ENCODE results near the gene ERI3. TPM values are rescaled to one million over a fixed set of nuclear protein-coding genes. Genes with fewer than 3 reads are reported as not detected.
"Not testable (repeated sequence)": the region's sequence is repeated elsewhere in the genome, so short reads cannot be mapped to it uniquely, and the experiment has no call there.

ERI3 gene
- total RNA-seq, 1 donor from 2014 or later, result 96.1 TPM

GRCh38 chr1:44213222-44214112, 141.6 kb downstream of the ERI3 start, which contains the start of gene DMAP1:
Gene DMAP1, plus strand, starts transcription at chr1:44213471. Its CDS starts 283 bp downstream, at chr1:44213754.
- no peak for TF ChIP-seq CTCF (IDR thresholded peaks at IDR 0.05; ENCODE audit: unreplicated experiment)
- DNase-seq (ENCODE audit: low spot score, unreplicated experiment), result peak; percentile 82
- H3K27me3 Mint-ChIP-seq, result no peaks in the 10 kb centered on the region
- peaks cover 4% of the 10 kb centered on the region for H3K36me3 Mint-ChIP-seq (ENCODE audit: insufficient read depth)
- peak within 1 kb of the TSS; percentile 89 for H3K4me3 Mint-ChIP-seq (ENCODE audit: low read depth)
- H3K4me1 Mint-ChIP-seq (ENCODE audit: low read depth), result peaks cover 28% of the 10 kb centered on the region
- H3K27ac Mint-ChIP-seq, result peak within 1 kb of the TSS; percentile 86
- H3K9me3 Mint-ChIP-seq (ENCODE audit: low read depth), result no peaks in the 10 kb centered on the region

- no peak for TF ChIP-seq CTCF (IDR thresholded peaks at IDR 0.05; ENCODE audit: unreplicated experiment)
- H3K9me3 Mint-ChIP-seq (ENCODE audit: low read depth), result no peaks in the 10 kb centered on the region
- no peak for DNase-seq (ENCODE audit: low spot score, unreplicated experiment)
- H3K27ac Mint-ChIP-seq, result peak overlapping the region; percentile 86
- H3K27me3 Mint-ChIP-seq, result no peaks in the 10 kb centered on the region
- H3K36me3 Mint-ChIP-seq (ENCODE audit: insufficient read depth), result peaks cover 4% of the 10 kb centered on the region
- peak overlapping the region; percentile 89 for H3K4me3 Mint-ChIP-seq (ENCODE audit: low read depth)
- peaks cover 20% of the 10 kb centered on the region for H3K4me1 Mint-ChIP-seq (ENCODE audit: low read depth)
These were observed 142.5 kb downstream of the ERI3 start for GRCh38 chr1:44212355-44213221.

DNA sequence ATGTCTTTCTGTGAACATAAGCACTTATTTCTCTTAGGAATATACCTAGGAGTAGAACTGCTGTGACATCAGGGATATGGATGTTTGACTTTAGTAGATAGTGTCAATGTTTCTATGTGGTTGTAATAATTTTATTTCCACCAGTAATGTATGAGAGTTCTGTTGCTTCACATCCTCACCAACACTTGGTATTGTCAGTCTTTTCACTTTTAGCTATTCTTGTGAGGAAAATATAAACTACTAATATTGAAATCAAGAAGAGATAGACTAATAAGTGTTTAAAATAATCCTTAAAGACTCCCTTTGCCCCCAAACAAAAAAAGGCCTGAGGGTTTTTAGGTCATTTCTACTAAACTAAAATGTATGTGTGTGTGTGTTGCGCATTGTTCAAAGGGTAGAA, 144.5 kb downstream of the ERI3 start:
- no peak overlapping the region for H3K27ac Mint-ChIP-seq
- peaks cover 14% of the 10 kb centered on the region for H3K4me1 Mint-ChIP-seq (ENCODE audit: low read depth)
- DNase-seq (ENCODE audit: low spot score, unreplicated experiment), result no peak
- no peaks in the 10 kb centered on the region for H3K9me3 Mint-ChIP-seq (ENCODE audit: low read depth)
- H3K4me3 Mint-ChIP-seq (ENCODE audit: low read depth), result no peak overlapping the region
- no peak for TF ChIP-seq CTCF (IDR thresholded peaks at IDR 0.05; ENCODE audit: unreplicated experiment)
- no peaks in the 10 kb centered on the region for H3K27me3 Mint-ChIP-seq
- peaks cover 4% of the 10 kb centered on the region for H3K36me3 Mint-ChIP-seq (ENCODE audit: insufficient read depth)

DNA sequence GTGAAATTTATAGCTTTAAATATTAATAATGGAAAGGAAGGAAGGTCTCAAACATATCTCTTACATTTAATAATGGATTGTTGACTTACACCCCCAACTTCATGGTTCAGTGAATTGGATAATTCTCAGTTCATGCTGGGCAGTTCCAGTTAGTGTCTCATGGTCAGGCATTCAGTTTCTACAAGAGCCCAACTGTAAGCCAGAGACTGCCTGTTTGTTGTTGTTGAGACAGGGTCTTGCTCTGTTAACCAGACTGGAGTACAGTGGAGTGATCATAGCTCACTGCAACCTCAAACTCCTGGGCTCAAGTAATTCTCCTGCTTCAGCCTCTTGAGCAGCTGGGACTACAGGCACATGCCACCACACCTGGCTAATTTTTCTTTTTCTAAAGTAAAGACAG, 146.8 kb downstream of the ERI3 start:
- DNase-seq (ENCODE audit: low spot score, unreplicated experiment), result no peak
- Mint-ChIP-seq H3K9me3 (ENCODE audit: low read depth) (no peaks in the 10 kb centered on the region), H3K36me3 (ENCODE audit: insufficient read depth) (no peaks in the 10 kb centered on the region), H3K27ac (no peak overlapping the region), H3K27me3 (no peaks in the 10 kb centered on the region), H3K4me1 (ENCODE audit: low read depth) (peaks cover 7% of the 10 kb centered on the region), H3K4me3 (ENCODE audit: low read depth) (no peak overlapping the region)
- TF ChIP-seq CTCF (IDR thresholded peaks at IDR 0.05; ENCODE audit: unreplicated experiment), result no peak

- DNase-seq (ENCODE audit: low spot score, unreplicated experiment); H3K27me3 Mint-ChIP-seq; H3K4me1 Mint-ChIP-seq (ENCODE audit: low read depth): not testable (repeated sequence)
These were observed 148.5 kb downstream of the ERI3 start for GRCh38 chr1:44206545-44206944.

More at GRCh38 chr1:44206545-44206944, 148.5 kb downstream of the ERI3 start:
- H3K9me3 Mint-ChIP-seq (ENCODE audit: low read depth); H3K27ac Mint-ChIP-seq; H3K4me3 Mint-ChIP-seq (ENCODE audit: low read depth); H3K36me3 Mint-ChIP-seq (ENCODE audit: insufficient read depth): not testable (repeated sequence)

All from progenitor cell of endocrine pancreas (in vitro differentiated cells).